Measurements from ENCODE around the gene WDFY3.
A peak's percentile ranks its signal among the peaks of the same experiment; 100 is the strongest.
"Not testable (repeated sequence)": the region's sequence is repeated elsewhere in the genome, so short reads cannot be mapped to it uniquely, and the experiment has no call there.

Gene WDFY3

DNA sequence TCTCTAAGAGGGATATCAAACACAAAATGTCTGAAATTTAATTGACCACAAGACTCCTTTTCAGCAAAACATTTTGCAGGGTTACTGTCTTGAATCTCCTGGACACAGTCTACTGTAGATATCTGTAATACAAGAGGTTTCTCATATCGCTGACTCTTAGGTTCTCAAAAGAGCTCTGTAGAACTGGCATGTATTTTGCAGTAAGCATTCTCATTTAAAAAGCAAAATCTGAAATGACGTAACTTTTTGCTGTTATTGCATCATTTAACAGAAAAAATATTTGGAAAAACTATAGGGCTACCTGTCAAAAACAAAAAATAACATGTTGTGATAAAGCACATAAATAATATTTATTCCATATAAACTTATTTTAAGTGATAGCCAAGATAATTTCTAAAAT lies 269.3 kb downstream of the WDFY3 start:
- no peak for DNase-seq

DNA sequence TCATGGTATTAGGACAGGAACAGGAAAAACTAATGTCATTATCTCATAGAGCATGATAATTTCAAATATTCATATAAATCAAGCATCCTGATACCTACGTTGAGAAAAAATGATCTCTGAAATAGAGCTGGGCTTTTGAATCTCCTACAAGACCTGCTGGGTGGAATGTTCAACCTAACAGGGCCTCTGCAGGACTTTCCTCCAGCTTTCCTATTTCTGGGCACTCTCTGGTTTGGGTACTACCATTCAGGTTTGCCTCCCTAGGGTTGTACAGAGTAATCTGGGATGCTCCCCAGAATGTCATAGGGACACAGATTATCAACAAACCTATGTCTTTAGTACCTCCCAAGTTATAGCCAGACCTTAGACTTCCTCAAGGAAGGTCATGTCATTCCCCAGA lies 274.7 kb downstream of the WDFY3 start:
- no peak for DNase-seq

DNA sequence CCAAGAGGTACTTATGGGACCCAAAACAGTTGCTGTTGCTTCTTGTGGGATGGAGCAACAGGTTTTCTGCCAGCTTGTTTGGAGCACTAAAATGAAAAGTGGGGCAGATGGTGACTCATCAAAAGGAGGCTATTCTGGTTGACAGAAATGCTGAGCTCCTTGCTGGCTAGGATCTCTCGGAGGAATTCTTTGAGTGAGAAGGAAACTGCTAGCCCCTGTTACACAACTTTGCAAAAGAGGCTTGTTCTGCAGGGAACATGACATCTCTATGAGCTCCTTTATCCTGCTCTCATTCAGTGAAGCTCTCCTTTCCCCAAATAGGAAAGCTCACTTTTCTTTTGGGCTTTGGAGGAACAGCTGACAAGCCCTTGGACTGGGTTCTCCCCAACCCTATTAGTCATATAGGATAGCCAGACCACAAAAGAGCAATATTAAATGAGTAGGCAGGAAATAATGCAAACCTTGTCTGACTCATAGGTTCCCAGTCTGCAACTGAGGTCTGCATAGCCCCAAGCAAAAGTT lies 275.3 kb downstream of the WDFY3 start:
- DNase-seq = peak; percentile 25 to 36

DNA sequence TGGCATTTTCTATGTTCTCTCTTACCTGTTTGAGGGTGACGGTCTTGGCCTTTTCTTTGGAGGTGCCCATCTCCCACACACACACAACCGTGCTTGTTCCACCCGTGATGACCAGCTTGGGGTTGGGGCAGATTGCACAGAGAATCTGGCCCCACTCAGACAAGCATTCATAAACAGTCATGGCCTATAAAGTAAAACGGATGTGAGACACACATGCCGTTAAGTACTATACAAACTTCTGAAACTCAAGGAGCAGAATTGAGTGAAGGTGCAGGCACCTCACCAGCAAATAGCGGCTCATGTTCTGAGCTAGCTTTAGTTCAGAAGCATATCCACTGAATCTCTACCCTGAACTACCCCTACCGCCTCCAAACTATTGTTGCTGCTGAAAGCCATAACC lies 276.0 kb downstream of the WDFY3 start:
- no peak for DNase-seq

DNA sequence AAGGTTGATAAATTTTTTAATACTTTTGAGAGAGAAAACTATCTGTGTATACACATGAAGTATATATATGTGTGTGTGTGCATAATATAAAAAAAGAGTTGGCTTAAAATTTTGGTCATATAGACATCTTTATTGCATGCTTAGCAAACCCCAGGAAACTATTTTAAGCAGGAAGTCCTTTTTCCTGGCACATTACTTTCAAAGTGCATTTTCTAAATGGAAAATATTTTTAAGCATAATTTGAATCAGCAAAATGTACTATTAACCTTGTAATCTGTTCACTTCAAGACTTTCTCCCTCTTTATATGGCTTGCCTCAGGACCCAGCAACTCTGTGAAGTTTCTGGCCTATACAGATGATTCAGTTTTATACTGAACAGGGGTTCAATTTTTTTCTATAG lies 277.3 kb downstream of the WDFY3 start:
- DNase-seq = no peak

DNA sequence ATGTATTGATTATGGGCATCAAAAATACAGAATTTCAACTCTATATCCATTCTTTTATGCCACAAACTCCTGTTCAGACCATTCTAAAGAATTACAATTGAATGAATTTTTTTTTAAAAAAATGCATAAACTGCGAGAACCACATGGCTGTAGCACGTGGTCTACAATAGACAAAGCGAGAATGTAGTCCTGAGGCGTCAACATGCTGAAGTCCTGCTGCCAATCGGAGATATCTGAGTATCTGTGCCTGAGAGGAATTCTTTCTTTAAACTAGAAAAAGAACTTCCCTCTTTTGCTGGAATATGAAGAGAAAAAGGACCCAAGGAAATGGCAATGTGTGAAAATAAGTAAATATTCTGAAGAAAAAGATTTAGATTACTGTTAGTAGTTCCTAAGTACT lies 277.9 kb downstream of the WDFY3 start:
- DNase-seq = no peak

DNA sequence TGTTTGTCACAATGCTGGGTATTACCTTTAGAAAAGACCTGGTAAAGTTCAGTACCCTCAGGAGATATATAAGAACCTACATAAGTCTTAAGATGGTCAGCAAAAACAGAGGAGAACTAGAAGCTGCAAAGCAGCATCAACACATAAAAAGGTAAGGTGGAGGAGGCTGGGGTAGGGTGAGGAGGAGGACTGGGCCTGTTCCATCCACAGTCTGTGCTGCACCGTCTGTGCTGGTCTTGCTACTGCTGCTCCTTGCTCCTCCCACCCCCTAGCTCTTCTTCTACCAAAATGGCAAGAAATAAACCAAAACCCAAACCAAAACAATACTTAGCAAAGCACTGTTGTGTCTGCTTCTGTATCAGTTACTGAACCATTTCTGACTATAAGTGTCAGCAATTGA lies 281.4 kb downstream of the WDFY3 start:
- no peak for DNase-seq

DNA sequence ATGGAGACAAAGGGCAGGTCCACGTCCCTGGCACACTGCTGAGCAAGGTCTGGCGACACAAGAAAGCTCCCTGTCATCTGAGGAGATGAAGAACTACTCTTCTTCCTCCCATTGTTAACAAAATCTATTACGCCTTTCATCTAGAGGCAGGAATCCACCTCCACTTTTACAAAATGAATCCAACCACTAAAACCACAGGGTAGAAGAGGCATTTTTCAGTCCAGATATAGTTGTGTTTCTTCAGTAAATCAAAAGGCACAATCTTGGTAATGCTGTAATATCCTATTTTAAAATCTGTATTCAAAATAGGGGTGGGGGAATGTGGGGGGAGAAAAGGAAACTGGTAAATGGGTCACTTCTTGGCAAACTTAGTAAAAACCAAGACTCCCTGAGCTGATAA lies 282.1 kb downstream of the WDFY3 start:
- no peak for DNase-seq

DNA sequence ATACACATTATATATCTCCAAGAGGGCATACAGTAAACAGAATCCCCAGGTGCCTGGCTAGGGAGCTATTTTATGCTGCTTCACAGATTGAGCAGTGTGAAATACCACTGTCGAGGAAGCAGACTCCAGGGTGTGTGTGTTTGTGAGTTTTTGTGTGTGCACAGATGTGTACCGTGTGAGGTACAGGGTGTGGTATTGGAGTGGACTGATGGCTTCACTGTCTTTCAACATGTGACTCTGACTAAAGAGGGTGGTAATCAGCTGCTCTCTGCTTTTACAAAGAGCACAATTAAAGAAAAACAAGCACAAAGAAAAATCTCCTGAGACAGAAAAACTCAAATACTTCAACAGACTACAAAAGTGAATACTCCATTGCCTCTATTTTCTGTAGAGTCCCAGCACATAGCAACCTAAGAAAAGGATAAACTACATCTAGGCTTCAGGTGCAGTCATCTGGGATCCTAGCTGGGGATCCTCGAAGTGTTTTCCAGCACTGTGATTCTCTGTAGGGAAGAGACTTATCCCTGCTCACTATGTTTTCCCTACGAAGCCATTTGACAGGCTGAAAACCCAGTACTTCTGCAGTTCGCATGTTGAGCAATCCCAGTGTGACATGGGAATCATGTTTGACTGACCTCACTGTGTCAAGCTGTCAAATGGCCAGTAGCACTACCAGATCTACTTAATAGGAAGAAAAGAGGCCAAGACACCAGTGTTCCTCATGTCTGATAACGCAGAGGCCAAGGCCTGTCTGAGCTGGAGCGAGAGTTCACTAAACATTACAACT lies 283.2 kb downstream of the WDFY3 start:
- no peak for DNase-seq

DNA sequence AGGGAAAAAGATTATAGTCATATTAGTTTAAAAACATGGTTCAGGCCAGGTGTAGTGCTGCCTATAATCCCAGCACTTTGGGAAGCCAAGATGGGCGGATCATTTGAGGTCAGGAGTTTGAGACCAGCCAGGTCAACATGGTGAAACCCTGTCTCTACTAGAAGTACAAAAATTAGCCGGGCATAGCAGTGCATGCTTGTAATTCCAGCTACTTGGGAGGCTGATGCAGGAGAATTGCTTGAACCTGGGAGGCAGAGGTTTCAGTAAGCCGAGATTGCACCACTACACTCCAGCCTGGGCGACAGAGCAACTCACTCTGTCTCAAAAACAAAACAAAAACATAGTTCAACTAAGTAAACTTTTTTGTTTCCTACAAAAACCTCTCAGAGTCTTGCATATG lies 283.8 kb downstream of the WDFY3 start:
- not testable (repeated sequence) for DNase-seq

DNA sequence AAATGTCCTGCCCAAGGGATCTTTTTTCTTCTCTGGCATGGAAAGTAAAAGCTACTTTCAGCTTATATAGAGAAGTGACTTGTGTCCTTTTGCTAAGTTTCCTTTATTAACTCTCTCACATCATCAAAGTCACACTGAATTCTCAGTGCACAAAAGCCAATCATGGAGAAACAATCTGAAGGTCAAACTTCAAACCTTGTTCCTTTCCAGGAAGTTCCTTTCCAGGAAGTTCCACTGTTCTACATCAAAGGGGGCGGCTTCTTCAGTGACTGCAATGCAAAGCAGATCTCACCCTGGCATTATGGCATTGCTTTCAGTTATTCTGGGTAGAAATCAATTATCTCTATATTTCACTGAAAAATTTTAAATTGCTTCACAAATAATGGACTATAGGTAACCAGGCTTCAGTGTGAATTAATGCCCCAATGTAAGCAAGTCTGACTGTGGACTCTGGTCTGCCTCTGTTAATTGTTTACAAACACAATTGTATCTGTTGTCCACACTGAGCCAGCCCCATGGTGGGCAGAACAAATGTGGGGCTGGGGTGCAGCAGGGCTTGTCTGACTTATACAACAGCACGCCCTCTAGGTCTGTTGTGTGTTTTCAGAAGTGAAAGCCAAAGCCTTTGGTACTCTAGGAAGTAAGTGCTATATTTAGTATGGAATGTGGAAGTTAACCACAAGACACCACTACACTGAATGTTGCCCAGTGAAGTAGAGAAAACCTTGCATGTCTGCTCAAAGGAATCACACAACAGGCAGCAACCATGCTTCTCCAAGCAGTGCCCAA lies 284.8 kb downstream of the WDFY3 start:
- DNase-seq = no peak

DNA sequence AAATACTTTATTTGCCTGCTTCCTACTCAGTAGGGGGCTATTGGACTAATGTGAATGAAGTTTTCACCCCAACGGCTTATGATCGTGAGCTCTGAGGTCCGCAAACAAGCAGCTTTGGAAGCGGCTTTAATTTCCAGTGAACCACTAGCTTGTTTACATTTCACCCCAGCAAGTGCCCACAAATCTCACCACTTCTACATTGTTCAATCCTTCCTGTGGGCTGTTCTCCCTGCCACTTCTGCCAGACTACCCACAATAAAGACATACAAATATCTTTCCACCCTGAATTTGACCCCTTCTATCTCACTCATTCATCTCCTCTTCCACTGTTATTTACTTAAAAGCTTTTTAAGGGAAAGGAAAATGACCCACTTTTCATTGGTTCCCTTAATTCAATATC lies 285.5 kb downstream of the WDFY3 start:
- no peak for DNase-seq

DNA sequence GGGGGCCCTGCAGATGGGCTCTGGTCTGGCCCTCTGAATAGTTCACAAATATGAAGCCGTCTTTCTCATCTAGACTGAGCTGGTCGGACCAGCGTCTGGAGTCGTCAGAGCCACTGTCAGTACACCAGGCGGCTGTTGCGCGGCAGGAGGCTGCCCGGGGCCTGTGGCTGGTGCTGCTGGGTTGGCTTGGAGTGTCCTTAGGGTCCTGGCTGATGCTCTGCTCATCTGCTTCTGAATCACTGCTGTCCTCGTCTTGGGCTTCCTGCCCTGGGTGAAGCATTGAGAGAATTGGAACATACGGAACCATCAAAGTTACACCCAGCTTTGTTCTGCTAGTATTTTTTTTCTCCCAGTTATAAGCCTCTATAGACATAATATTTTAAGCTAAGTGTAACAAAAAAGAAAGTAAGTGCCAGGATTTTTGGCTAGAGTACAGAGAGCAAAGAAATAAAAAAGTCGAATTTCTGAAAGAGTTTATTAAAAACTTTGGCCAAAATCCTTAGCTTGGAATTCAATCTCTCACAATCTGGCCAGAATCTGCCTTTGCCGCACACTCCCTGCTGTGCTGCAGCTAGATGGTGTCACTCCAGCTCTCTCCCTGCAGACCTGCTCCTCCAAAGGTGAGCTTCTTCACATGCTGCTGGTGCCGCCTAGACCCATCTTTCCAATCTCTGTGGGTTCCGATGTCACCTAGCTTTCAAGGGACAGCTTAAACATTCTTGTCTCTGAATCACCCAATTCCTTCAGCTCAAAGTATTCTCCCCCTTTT lies 287.3 kb downstream of the WDFY3 start:
- no peak for DNase-seq

DNA sequence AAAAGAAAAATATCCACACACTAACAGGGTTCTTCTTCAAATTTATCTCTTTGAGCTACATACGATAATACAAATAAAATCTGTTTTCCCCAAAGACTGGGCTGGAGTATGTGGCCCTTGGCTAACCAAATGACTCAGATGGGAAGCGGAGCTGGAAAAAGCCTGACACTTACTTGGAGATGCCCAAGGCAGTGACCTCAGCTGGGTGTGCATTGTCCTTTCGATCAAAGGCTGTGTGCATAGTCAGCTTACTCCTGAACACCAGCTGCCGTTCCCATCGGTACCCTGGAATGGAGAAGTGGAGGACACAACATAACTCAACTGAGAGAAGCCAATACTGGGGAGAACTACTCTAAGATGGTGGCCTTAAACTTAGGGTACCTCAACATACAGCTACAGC lies 288.5 kb downstream of the WDFY3 start:
- no peak for DNase-seq

DNA sequence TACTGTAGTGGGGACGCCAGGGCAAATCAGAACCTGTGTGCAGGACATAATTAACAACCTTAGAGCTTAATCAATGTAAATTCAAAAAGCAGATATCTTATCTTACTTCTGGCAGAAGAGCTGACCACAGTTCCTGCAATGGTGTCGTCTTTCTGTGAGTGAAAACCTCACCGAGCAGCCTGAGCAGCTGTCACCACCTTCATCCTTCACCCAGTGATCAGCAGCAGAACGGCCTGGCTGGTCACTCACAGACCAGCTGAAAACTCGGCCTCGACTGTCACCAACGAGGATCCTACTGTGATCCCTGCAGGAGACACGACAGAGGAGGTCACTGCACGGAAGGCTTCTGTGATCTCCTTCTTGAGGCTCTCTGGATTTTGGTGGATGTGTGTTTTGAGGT lies 289.4 kb downstream of the WDFY3 start:
- no peak for DNase-seq

DNA sequence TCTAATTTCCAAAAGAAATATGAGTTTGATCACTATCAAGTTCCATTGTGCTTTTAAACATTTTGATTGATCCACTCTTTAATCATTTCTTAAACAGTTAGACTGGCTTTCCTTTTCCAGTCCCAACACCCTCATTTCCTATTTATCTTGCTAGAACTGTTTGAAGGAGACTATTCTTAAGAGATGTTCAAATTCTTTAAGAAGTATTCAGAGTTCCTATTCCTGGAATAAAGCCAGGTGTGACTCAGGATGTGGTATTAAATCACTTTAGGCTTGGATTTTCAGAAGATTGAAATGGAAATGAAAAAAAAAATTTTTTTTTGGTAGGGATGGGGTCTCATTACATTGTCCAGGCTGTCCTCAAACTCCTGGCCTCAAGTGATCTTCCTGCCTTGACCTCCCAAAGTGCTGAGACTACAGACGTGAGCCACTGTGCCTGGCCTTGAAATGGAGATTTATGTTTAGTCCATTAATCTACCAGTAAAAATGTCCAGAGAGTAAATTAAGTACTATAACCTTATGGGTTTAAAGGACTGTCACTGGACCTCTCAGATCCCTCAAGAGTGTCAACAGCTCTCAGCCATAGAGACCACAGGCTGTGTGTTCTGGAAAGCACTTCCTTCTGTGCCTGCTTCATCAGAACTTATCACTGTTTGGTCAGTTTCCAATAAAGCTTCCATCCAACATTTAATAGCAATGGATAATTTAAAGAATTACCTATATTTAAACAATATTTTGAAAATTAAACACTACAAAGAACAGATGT lies 292.8 kb downstream of the WDFY3 start:
- no peak for DNase-seq

DNA sequence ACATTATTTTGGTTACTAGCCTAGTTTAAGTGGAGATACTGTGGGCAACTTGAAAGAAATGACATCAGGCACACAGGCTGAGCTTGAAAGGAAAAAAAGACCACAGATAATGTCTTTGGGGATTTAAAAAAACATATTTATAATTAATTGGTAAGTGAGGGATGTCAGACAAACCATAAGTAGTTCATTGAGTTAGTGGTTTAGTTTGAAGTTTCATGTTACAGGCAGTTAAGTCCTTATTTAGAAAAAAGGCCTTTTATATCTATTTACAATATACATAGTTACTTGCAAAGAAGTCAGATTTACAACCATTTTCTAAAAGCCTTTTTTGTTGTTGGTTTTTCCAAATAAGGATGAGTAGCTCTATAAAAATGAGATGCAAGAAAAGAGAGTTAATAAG lies 294.3 kb downstream of the WDFY3 start:
- DNase-seq = no peak

DNA sequence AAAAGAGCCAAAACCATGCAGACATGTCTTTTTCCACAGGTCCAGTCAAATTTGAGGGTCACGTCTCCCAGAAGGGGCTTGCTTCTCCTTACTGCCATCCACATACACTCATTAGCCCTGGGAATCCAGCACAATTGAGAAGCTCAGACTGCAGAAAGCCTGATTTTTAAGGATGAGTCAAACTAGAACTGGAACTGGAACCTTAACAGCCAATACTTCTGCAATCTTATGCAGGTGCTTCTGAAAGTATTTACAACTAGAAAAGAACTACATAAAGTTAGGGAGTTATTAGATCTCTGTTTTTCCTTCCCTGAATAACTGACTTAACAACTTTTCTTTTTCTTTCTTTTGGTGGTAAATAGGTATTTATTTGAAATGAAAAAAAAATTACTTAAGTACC lies 297.3 kb downstream of the WDFY3 start:
- DNase-seq = no peak

DNA sequence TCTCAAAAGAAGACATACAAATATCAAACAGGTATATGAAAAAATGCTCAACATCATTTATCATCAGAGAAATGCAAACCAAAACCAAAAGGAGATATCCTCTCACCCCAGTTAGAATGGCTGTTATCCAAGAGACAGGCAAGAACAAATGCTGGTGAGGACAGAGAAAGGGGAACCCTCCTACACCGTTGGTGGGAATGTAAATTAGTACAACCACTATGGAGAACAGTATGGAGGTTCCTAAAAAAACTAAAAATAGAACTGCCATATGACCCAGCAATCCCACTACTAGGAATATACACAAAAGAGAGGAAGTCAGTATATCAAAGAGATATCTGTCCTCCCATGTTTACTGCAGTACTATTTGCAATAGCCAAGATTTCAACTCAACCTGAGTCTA lies 300.1 kb downstream of the WDFY3 start:
- no peak for DNase-seq

DNA sequence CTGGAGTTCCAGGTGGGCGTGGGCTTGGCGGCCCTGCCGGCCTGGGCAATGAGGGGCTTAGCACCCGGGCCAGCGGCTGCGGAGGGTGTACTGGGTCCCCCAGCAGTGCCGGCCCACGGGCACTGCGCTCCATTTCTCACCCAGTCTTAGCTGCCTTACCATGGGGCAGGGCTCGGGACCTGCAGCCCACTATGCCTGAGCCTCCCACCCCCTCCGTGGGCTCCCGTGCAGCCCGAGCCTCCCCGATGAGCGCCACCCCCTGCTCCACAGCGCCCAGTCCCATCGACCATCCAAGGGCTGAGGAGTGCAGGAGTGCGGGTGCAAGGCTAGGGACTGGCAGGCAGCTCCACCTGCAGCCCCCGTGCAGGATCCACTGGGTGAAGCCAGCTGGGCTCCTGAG lies 301.7 kb downstream of the WDFY3 start:
- DNase-seq = not testable (repeated sequence)

DNA sequence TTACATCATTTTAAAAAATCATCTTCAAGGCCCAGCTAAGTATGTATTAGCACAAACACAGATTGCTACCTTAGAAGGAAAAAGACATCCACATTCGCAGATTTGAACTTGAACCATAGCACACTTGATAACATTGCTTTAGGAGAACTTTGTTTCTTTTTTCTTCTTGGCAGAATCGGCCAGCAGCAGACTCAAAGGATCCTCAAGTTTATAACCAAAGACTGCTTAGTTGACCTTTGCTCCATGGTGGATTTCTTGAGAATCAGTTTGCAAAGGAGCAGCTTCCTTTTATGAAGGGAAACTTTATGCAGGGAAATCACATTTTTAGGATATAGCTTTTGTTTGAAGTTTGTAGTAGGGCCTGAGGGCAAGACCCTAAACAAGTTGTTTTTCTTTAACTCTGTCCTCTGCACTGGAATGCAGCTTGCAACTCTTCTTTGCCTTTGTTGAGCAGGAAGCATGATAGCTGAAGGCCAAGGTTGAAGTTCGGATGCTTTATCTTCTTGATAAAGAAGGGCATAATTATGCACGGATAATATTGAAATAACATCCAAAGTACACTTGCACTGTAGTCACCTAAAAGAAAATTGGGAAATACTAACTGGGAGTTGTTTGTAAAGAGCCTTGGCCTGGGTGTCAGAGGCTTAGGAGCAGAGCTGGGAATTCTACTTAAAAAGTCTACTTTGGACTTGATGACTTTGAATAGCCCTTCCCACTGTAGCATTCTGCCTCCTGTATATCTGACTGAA lies 305.1 kb downstream of the WDFY3 start:
- no peak for DNase-seq

DNA sequence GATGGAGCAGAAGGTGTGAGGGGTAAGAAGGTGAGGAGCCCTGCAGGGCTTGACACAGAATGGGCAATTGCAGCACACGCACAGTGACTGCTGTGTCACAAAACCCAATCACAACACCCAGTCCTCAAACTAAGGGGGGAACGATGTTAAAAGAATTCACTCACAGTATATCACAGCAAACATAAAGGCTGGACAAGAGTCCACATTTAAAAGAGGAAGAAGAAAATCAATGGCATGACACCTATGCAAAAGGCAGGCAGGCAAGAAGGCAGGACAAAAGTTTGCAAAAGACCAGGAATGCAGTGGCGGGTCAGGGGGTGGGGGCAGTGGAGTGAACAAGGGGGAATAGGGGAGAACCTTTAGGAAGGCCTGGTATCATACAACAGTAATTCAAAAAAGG lies 305.9 kb downstream of the WDFY3 start:
- no peak for DNase-seq
